ENCODE measurements around the gene VASH2.

DNA sequence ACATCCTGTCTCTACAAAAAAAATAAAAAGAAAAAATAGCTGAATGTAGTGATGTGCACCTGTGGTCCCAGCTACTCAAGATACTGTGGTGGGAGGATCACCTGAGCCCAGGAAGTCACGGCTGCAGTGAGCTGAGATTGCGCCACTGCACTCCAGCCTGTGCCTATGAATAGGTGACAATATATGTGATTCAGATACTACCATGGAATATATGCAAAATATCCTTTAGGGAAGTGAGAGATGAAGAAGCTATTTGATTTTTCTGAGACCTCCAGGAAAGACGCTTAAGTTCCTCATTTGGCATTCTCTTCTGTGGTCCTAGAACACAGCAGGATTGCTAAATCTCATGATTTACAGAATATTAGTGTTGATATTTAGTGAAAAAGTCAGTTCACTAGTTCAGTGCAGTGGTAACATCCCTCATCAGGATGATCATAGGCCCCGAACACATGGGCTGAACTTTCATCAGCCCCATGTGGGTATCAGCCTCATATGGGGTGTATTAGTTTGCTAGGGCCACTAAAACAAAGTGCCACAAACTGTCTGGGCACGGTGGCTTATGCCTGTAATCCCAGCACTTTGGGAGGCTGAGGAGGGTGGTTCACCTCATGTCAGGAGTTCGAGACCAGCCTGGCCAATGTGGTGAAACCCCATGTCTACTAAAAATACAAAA lies 6.0 kb upstream of the VASH2 start:
- TF ChIP-seq SUZ12 (IDR thresholded peaks at IDR 0.05; ENCODE audit: extremely low read depth, insufficient read depth, insufficient read length) (no peak), YY1 (IDR thresholded peaks at IDR 0.05; ENCODE audit: insufficient read depth, insufficient read length) (no peak), ZNF274 (IDR thresholded peaks at IDR 0.05; ENCODE audit: low read depth, low read length) (no peak)
